Measurements from ENCODE around the gene DNAH6. TPM values are rescaled to one million over a fixed set of nuclear protein-coding genes. Genes with fewer than 3 reads are reported as not detected.

DNAH6 gene
- total RNA-seq, 1 donor from 2014 or later, result 5.5 TPM

DNA sequence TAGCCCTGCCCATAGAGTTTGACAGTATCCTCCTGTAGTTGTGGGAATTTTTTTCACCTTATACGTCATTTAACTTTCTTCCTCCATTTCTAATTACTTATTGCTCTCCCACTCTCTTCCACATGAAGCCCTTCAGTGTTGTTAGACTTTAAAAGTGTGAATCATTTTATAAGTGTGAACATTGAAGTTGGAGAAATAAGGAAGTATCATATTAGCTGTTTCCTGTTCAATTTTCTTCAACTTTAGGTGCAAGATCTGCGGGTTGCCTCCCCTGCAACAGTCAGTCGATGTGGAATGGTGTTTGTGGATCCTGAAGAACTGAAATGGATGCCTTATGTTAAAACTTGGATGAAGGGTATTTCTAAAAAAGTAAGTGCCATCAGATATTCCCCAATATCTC, 138.1 kb downstream of the DNAH6 start:
- Mint-ChIP-seq H3K4me1 (ENCODE audit: low read depth) (no peaks in the 10 kb centered on the region), H3K27me3 (peaks cover 3% of the 10 kb centered on the region), H3K9me3 (ENCODE audit: low read depth) (no peaks in the 10 kb centered on the region), H3K27ac (no peak overlapping the region), H3K36me3 (ENCODE audit: insufficient read depth) (no peaks in the 10 kb centered on the region), H3K4me3 (ENCODE audit: low read depth) (no peak overlapping the region)
- DNase-seq (ENCODE audit: low spot score, unreplicated experiment), result no peak
- TF ChIP-seq, protein P1, sequence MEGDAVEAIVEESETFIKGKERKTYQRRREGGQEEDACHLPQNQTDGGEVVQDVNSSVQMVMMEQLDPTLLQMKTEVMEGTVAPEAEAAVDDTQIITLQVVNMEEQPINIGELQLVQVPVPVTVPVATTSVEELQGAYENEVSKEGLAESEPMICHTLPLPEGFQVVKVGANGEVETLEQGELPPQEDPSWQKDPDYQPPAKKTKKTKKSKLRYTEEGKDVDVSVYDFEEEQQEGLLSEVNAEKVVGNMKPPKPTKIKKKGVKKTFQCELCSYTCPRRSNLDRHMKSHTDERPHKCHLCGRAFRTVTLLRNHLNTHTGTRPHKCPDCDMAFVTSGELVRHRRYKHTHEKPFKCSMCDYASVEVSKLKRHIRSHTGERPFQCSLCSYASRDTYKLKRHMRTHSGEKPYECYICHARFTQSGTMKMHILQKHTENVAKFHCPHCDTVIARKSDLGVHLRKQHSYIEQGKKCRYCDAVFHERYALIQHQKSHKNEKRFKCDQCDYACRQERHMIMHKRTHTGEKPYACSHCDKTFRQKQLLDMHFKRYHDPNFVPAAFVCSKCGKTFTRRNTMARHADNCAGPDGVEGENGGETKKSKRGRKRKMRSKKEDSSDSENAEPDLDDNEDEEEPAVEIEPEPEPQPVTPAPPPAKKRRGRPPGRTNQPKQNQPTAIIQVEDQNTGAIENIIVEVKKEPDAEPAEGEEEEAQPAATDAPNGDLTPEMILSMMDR (IDR thresholded peaks at IDR 0.05; ENCODE audit: unreplicated experiment), result no peak

GRCh38 chr2:84669122-84669521, 152.8 kb downstream of the DNAH6 start:
- Mint-ChIP-seq H3K9me3 (ENCODE audit: low read depth) (peaks cover 6% of the 10 kb centered on the region), H3K27me3 (no peaks in the 10 kb centered on the region), H3K4me1 (ENCODE audit: low read depth) (no peaks in the 10 kb centered on the region), H3K27ac (no peak overlapping the region), H3K36me3 (ENCODE audit: insufficient read depth) (no peaks in the 10 kb centered on the region), H3K4me3 (ENCODE audit: low read depth) (no peak overlapping the region)
- no peak for DNase-seq (ENCODE audit: low spot score, unreplicated experiment)
- TF ChIP-seq, protein P1 (IDR thresholded peaks at IDR 0.05; ENCODE audit: unreplicated experiment), result no peak

DNA sequence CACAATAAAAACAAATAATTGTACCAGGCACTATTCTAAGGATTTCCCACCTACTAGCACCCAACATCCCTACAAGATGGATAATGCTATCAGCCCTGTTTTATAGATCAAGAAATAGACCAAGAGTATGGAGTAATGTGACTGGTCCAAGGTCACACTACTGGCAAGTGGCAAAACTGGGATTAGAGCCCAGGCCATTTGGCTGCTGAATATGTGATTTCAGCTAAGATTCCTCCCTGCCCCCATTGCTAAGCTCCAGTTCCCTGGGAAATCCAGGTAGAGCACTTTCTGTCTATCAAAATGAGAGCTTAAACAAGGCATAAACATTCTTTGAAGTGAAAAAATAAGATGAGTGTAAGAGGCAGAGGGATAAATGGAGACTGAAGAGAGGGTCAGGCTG, 157.8 kb downstream of the DNAH6 start:
- H3K27ac Mint-ChIP-seq, result no peak overlapping the region
- DNase-seq (ENCODE audit: low spot score, unreplicated experiment), result no peak
- no peaks in the 10 kb centered on the region for H3K27me3 Mint-ChIP-seq
- H3K36me3 Mint-ChIP-seq (ENCODE audit: insufficient read depth), result peaks cover 1% of the 10 kb centered on the region
- TF ChIP-seq, protein P1 (IDR thresholded peaks at IDR 0.05; ENCODE audit: unreplicated experiment), result no peak
- H3K4me1 Mint-ChIP-seq (ENCODE audit: low read depth), result no peaks in the 10 kb centered on the region
- H3K9me3 Mint-ChIP-seq (ENCODE audit: low read depth), result no peaks in the 10 kb centered on the region
- no peak overlapping the region for H3K4me3 Mint-ChIP-seq (ENCODE audit: low read depth)

DNA sequence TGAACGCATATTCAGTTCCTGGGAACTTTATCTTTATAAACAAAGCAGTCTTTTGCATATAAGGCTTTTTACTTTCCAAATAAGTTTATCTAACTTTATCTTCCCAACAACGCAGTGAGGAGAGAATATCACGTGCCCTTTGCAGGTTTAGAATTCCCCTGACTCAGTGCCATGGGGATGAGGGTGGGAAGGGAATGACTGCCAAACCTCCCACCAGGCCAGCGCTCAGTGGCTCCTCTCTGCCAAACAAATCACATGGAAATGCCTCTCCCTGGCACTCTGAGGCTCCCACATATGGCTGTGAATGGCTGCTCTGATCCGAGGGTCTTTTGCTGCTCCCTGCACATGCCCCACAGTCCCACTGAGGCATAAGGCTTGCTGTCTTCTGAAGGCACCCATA, 158.3 kb downstream of the DNAH6 start:
- Mint-ChIP-seq H3K27ac (no peak overlapping the region), H3K4me3 (ENCODE audit: low read depth) (no peak overlapping the region), H3K4me1 (ENCODE audit: low read depth) (no peaks in the 10 kb centered on the region), H3K36me3 (ENCODE audit: insufficient read depth) (peaks cover 1% of the 10 kb centered on the region), H3K27me3 (no peaks in the 10 kb centered on the region), H3K9me3 (ENCODE audit: low read depth) (no peaks in the 10 kb centered on the region)
- DNase-seq (ENCODE audit: low spot score, unreplicated experiment), result no peak
- TF ChIP-seq, protein P1 (IDR thresholded peaks at IDR 0.05; ENCODE audit: unreplicated experiment), result no peak

DNA sequence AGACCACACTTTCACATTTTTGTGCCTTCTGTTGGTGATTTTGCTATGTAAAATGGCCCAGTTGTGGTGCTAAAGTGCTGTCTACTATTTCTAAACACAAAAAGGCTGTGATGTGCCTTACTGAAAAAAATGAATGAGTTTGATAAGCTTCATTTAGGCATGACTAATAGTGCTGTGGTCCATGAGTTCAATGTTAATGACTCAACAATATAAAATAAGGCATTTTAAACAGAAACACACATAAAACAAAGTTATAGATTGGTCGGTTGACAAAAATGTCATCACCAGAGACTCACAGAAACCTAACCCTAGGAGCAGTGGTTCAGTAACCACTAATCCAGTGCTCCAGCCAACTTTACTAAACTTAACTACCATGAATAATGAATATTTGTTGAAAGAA, 160.0 kb downstream of the DNAH6 start:
- Mint-ChIP-seq H3K9me3 (ENCODE audit: low read depth) (no peaks in the 10 kb centered on the region), H3K27me3 (no peaks in the 10 kb centered on the region), H3K36me3 (ENCODE audit: insufficient read depth) (peaks cover 1% of the 10 kb centered on the region), H3K27ac (no peak overlapping the region), H3K4me3 (ENCODE audit: low read depth) (no peak overlapping the region), H3K4me1 (ENCODE audit: low read depth) (no peaks in the 10 kb centered on the region)
- no peak for DNase-seq (ENCODE audit: low spot score, unreplicated experiment)
- TF ChIP-seq, protein P1 (IDR thresholded peaks at IDR 0.05; ENCODE audit: unreplicated experiment), result no peak
